Coronary artery (tissue), 2 donors: ENCODE data around the gene VPS29.
A peak's percentile ranks its signal among the peaks of the same experiment; 100 is the strongest.
"Not testable (repeated sequence)": the region's sequence is repeated elsewhere in the genome, so short reads cannot be mapped to it uniquely, and the experiment has no call there.

Source experiments
- DNase-seq: peaks from one replicate; pipeline ENCODE4 v3.0.0-alpha.2; 2017; ENCODE audit warnings: low spot score
- H3K27ac ChIP-seq, 2 donors: fragments of 200-600 bp; sonication (generic); one replicate each; pipeline ENCODE4 v1.5.1; 2016 to 2019
- H3K4me3 ChIP-seq: fragments of 200-600 bp; sonication (generic); 2 replicates; pipeline ENCODE4 v1.5.1; 2016; ENCODE audit warnings: mild to moderate bottlenecking, moderate library complexity
- CTCF ChIP-seq: fragments of 200-600 bp; sonication (generic); IDR thresholded peaks from one replicate; pipeline ENCODE4 v1.5.1; 2019; ENCODE audit warnings: antibody characterized with exemption

VPS29 gene

GRCh38 chr12:110498984-110499706 is 2.8 kb downstream of the VPS29 start:
- DNase-seq, result no peak
- no peak for TF ChIP-seq CTCF
- no peak overlapping the region for H3K27ac ChIP-seq
- no peak overlapping the region for H3K4me3 ChIP-seq

- Histone ChIP-seq H3K27ac (no peak overlapping the region), H3K4me3 (no peak overlapping the region)
- no peak for TF ChIP-seq CTCF
- DNase-seq, result no peak
Measured at GRCh38 chr12:110475426-110475825, 26.5 kb downstream of the VPS29 start.

GRCh38 chr12:110468214-110469048 is 33.5 kb downstream of the VPS29 start, which contains the start of the genes FAM216A and GPN3:
FAM216A (plus strand) TSS chr12:110468845; CDS start chr12:110468876, 31 bp downstream.
GPN3 (minus strand) TSS chr12:110468257; CDS start chr12:110468203, 54 bp downstream.
- no peak for TF ChIP-seq CTCF
- peak within 1 kb of the TSS; percentile 82 for H3K4me3 ChIP-seq
- peak within 1 kb of the TSS; percentile 95 to 97 for H3K27ac ChIP-seq
- DNase-seq, result peak; percentile 97

GRCh38 chr12:110467847-110468213 is 34.1 kb downstream of the VPS29 start:
- no peak for DNase-seq
- no peak for TF ChIP-seq CTCF
- Histone ChIP-seq H3K4me3 (peak overlapping the region; percentile 82), H3K27ac (peak overlapping the region; percentile 95 to 97)

- DNase-seq, result no peak
- H3K4me3 ChIP-seq, result peak overlapping the region; percentile 82
- no peak overlapping the region for H3K27ac ChIP-seq
- no peak for TF ChIP-seq CTCF
Measured at GRCh38 chr12:110466791-110467190, 35.1 kb downstream of the VPS29 start.

- not testable (repeated sequence) for H3K4me3 ChIP-seq, DNase-seq, H3K27ac ChIP-seq
Measured at GRCh38 chr12:110465765-110466164, 36.1 kb downstream of the VPS29 start.

- no peak for TF ChIP-seq CTCF
- no peak for DNase-seq
- no peak overlapping the region for H3K27ac ChIP-seq
- no peak overlapping the region for H3K4me3 ChIP-seq
Measured at GRCh38 chr12:110465024-110465423, 36.9 kb downstream of the VPS29 start.

GRCh38 chr12:110461189-110461588 is 40.7 kb downstream of the VPS29 start:
- not testable (repeated sequence) for H3K4me3 ChIP-seq, DNase-seq, H3K27ac ChIP-seq
